GM21367 (cell line): ENCODE measurements around the gene IST1.

Experiments used
- ATAC-seq: cut with Tn5 transposase; IDR thresholded peaks from one replicate; pipeline ENCODE4 v1.9.1; 2021; ENCODE audit not compliant: unreplicated experiment

The IST1 gene

DNA sequence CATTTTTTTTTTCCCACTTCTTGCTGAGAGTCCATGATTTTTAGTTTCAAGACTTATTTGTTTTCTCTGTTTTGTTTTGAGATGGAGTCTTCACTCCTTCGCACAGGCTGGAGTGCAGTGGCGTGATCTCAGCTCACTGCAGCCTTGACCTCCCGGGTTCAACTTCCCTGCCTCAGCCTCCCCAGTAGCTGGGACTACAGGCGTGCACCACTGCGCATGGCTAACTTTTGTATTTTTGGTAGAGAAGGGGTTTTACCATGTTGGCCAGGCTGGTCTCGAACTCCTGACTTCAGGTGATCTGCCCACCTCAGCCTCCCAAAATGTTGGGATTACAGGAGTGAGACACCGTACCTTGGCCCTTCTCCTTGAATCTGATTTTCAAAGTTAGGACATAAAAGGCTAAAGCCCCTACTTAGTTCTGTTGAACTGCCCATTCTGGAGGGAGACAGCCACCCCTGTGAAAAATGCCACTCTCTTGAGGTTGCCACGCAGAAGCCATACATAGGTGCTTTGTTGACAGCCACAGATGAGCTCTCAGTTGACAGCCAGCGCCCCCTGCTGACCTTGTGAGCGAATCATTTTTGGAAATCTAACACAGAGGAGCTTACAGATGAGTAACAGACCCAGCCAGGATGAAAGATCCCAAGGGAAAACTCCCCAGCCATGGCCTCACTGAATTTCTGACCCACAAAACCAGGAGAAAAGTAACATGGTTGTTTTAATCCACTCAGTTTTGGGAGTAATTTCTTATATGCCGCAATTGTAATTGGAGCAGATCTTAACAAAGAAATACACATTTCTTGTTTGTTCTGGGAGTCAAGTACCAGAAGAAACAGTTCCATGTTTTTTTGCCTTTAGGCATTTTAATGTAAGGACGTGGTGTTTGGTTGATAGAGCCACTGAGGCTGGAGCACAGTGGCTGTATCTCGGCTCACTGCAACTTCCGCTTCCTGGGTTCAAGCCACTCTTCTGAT lies 66.0 kb downstream of the IST1 start:
- no peak for ATAC-seq

DNA sequence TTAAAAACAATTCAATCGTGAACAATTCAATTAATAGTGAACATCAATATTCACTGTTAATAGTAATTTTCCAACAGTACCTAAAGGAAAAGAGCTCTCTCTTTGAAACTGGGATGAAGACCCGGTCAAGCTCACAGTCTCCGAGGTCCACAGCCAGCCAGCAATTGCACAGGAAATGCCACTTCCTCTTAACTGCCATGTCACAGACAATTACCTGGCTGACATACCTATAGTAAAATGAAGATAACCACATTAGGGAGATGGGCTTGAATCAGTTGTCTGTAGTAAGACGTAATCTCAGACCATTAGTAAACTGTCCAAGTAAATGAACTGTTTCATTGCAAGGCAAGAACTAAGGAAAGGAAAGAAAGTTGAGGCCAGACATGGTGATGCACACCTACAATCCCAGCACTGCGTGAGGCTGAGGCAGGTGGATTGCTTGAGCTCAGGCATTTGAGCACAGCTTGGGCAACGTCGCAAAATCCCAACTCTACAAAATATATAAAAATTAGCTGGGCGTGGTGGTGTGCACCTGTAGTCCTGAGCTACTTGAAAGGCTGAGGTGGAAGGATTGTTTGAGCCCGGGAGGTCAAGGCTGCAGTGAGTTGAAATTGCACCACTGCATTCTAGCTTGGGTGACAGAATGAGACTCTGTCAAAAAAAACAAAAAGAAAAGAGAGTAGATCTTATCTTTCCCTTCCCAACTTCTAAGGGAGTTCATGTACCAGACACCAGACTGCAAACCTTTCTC lies 68.0 kb downstream of the IST1 start:
- no peak for ATAC-seq

DNA sequence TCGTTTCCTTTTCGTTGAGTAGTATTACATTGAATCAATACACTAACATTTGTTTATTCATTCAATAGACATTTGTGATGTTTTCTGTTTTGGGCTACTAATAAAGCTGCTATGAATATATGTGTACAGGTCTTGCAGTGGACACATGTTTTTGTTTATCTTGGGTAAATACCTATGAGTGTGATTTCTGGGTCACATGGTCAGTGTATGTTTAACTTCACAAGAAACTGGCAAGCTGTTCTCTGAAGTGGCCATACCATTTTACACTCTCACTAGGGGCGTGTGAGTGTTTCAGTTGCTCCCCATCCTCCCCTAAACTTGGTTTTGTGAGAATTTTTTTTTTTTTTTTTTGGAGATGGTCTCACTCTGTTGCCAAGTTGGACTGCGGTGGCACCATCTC lies 69.9 kb downstream of the IST1 start:
- ATAC-seq: no peak

- ATAC-seq: no peak
Observed at GRCh38 chr16:71966932-71967331, 71.6 kb downstream of the IST1 start.

DNA sequence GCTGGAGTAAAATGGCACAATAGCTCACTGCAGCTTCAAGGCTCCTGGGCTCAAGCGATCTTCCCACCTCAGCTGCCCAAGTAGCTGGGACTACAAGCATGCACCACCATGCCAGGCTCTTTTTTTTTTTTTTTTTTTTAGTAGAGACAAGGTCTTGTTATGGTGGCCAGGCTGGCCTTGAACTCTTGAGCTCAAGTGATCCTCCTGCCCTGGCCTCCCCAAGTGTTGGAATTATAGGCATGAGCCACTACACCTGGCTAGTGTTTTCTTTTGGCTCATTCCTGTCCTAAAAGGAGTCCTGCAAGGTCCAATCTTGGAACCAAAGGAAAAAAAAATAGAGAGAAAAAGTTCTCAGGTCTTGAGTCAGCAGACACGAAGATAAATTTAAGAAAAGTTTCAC lies 74.0 kb downstream of the IST1 start:
- ATAC-seq: no peak

DNA sequence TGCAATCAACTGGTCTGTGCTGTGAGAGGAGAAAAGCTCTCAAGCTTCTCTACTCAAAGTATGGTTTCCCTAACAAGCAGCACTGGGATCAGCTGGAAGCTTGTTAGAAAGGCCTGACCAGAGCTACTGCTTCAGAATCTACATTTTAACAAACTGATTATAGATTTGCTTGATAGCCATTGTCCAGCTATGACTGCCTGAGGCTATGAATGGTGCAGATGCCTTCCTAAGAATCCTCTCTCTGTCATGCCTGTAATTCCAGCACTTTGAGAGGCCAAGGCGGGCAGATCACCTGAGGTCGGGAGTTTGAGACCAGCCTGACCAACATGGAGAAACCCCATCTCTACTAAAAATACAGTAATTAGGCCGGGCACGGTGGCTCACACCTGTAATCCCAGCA lies 76.2 kb downstream of the IST1 start:
- no peak for ATAC-seq

- no peak for ATAC-seq
Observed at GRCh38 chr16:71972356-71972755, 77.0 kb downstream of the IST1 start.

- no peak for ATAC-seq
Observed at GRCh38 chr16:71973001-71973400, 77.7 kb downstream of the IST1 start.

DNA sequence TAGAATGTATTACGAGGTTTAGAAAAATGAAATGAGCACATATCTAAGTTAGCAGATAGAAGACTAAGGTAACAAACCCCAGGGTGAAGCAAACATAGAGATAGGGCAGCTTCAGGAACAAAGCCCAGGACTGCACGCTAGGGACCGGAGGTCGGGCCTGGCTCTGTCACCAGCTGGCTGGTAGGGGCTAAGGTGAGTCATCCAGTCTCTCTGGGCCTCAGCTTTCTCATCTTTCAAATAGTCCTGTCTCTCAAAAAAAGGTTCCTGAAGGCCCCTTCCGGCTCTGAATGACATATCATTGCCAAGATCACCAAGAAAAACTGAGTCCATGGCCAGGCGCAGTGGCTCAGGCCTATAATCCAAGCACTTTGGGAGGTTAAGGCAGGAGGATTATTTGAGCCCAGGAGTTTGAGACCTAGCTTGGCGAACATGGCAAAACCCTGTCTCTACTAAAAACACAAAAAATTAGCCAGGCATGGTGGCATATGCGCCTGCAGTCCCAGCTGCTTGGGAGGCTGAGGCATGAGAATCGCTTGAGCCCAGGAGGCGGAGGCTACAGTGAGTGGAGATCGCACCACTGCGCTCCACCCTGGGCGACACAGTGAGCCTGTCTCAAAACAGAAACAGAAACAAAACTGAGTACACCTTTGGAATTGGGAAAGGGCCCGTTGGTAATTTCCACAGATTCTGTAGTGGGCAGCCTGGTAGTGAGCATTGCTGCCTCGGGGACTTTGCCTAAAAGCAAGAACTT lies 78.9 kb downstream of the IST1 start:
- no peak for ATAC-seq
